ENCODE data around the gene PHF20.
"Not testable (repeated sequence)": the region's sequence is repeated elsewhere in the genome, so short reads cannot be mapped to it uniquely, and the experiment has no call there.

Gene PHF20

DNA sequence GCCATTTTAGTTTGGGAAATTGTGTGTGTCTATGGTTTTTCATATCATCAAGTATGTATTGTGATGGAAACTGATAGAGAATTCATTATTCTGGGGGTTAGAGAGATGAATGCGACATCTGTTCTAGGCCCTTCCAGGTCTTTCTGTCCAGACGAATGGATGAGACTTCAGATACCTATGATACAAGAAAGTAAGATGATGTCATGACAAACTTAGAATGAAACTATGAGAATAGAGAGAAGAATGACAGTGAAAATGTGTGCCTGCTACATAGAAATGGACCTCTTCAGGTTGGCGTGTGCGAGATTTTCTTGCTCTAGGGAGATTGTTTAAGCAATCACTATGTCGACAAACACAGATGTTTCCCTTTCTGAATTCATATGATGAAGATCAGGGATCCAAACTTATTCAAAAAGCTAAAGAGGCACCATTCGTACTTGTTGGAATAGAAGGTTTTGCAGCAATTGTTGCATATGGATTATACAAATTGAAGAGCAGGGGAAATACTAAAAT is 106.4 kb downstream of the PHF20 start:
- DNase-seq (ENCODE audit: low read depth), result no peak
- TF ChIP-seq, protein P1, sequence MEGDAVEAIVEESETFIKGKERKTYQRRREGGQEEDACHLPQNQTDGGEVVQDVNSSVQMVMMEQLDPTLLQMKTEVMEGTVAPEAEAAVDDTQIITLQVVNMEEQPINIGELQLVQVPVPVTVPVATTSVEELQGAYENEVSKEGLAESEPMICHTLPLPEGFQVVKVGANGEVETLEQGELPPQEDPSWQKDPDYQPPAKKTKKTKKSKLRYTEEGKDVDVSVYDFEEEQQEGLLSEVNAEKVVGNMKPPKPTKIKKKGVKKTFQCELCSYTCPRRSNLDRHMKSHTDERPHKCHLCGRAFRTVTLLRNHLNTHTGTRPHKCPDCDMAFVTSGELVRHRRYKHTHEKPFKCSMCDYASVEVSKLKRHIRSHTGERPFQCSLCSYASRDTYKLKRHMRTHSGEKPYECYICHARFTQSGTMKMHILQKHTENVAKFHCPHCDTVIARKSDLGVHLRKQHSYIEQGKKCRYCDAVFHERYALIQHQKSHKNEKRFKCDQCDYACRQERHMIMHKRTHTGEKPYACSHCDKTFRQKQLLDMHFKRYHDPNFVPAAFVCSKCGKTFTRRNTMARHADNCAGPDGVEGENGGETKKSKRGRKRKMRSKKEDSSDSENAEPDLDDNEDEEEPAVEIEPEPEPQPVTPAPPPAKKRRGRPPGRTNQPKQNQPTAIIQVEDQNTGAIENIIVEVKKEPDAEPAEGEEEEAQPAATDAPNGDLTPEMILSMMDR (IDR thresholded peaks at IDR 0.05; ENCODE audit: control insufficient read depth, insufficient read depth, low read depth, low read length, missing control alignments), result no peak
- H3K4me3 ChIP-seq (ENCODE audit: control insufficient read depth, low read depth, low read length), result no peak overlapping the region

DNA sequence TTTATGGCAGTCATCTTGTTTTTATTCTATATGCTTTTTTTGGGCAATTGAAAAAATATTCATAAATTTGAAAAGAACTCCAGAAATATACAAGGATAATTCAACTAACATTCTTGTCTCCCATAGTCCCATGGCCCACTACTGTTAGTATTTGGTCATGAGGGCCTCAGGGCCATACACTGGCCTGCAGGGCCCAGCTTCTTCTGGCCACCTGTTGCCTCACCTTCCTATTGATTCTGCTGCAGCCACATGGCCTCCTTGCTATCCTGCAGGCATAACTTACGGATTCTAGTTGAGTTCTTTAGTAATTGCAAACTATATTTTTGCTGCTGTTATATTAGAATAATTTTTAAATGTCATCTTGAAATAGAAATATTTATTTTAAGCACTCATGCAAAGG is 109.9 kb downstream of the PHF20 start:
- TF ChIP-seq, protein P1 (IDR thresholded peaks at IDR 0.05; ENCODE audit: control insufficient read depth, insufficient read depth, low read depth, low read length, missing control alignments), result no peak

DNA sequence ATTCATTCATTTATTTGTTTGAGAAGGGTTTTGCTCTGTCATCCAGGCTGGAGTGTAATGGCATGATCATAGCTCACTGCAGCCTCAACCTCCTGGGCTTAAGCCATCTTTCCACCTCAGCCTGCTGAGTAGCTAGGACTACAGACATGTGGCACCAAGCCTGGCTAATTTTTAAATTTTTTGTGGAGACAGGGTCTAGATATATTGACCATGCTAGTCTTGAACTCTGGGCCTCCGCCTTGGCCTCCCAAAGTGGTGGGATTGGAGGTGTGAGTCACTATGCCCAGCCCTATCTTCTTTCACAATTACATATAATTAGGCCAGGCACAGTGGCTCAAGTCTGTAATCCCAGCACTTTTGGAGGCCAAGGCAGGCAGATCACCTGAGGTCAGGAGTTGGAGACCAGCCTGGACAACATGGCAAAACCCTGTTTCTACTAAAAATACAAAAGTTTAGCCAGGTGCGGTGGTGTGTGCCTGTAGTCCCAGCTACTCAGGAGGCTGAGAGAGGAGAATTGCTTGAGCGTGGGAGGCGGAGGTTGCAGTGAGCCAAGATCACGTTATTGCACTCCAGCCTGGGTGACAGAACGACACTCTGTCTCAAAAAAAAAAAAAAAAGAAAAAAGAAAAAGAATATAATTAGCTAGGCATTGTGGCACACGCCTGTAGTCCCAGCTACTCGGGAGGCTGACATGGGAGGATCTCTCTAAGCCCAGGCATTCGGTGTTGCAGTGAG is 110.8 kb downstream of the PHF20 start:
- DNase-seq (ENCODE audit: low read depth), result not testable (repeated sequence)

More for the DNA sequence above, 109.9 kb downstream of the PHF20 start:
- H3K4me3 ChIP-seq (ENCODE audit: control insufficient read depth, low read depth, low read length), result no peak overlapping the region
- DNase-seq (ENCODE audit: low read depth), result no peak

DNA sequence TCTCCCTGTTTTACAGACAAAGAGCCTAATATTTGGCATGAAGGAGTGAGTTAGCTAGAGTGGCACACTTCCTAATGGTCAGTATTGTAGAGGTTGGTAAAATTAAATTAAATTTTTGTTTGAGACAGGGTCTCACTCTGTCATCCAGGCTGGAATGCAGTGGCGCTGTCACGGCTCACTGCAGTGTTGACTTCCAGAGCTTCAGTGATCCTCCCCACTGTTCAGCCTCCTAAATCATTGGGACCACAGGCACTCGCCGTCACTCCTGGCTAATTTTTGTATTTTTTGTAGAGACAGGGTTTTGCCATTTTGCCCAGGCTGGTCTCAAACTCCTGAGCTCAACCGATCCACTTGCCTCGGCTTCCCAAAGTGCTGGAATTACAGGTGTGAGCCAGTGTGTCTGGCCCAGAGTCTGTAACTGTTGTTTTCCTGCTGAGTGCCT is 111.5 kb downstream of the PHF20 start:
- TF ChIP-seq, protein P1 (IDR thresholded peaks at IDR 0.05; ENCODE audit: control insufficient read depth, insufficient read depth, low read depth, low read length, missing control alignments), result no peak
- H3K4me3 ChIP-seq (ENCODE audit: control insufficient read depth, low read depth, low read length), result peak overlapping the region; percentile 3
- no peak for DNase-seq (ENCODE audit: low read depth)

More for the DNA sequence above, 110.8 kb downstream of the PHF20 start:
- H3K4me3 ChIP-seq (ENCODE audit: control insufficient read depth, low read depth, low read length), result not testable (repeated sequence)

DNA sequence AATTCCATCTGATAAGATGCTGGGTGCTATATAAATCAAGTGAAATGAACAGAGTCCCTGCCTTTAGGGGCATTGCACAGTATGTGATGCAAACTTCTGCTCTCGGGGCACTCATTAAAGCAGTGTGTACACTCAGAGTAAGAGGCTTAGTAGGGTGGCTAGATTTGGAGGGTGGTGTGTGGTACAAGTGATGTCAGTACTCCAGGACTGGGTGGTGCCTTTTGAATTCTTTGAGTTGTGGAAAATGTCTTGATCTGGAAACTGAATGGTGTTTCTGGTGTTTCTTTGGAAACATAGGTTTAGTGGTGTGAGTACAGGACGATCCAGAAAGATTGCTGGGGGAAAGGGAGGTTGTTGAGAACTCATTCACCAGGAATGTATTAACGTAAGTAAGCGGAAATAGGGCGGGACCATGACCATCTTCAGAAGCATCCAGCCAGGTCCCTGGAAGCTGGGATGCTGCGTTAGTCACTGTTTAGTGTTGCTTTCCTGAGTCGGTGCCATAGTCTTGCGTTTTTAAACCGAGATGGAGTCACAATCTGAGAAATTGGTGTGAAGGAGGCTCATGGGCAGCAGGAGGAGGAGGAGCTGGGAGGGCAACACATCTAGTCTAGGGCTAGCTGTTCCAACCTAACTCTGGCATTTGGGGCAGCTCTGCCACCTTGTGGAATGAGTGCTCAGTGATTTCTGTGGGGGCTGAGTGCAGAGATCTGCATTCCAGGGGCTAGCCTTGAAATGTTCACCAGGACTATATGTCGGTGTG is 112.1 kb downstream of the PHF20 start:
- peak; percentile 100 for DNase-seq (ENCODE audit: low read depth)
- peak overlapping the region; percentile 3 for H3K4me3 ChIP-seq (ENCODE audit: control insufficient read depth, low read depth, low read length)
- TF ChIP-seq, protein P1 (IDR thresholded peaks at IDR 0.05; ENCODE audit: control insufficient read depth, insufficient read depth, low read depth, low read length, missing control alignments), result peak; percentile 84

DNA sequence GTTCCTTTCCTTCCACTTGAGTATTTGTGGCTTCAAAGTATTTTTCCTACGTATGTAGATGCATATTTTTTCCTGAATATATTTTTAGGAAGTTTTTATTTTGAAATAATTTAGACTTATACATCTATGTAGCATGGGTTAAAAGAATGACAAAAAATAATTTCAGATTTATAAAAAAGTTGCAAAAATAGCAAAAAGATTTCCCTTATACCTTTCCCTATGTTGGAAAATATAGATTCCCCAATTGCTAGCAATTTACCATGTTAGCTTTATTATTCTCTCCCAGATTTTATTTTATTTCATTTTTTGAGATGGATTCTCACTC is 112.7 kb downstream of the PHF20 start:
- DNase-seq (ENCODE audit: low read depth), result no peak
- TF ChIP-seq, protein P1 (IDR thresholded peaks at IDR 0.05; ENCODE audit: control insufficient read depth, insufficient read depth, low read depth, low read length, missing control alignments), result no peak
- H3K4me3 ChIP-seq (ENCODE audit: control insufficient read depth, low read depth, low read length), result no peak overlapping the region

DNA sequence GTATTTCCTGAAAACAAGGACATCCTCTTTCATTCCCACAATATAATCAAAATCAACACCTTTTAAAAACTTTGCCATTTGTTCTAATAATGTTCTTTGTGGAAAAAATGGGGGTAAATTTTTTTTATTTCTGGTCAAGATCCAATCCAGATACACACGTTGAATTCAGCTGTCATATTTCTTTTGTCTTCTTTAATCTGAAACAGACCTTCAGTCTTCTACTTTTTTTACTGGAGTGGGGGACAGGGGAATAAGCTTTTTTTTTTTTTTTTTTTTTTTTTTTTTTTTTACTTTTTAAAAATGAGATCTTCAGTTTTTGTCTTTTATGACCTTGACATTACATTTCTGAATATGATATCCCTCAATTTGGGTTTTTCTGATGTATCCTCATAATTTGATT is 113.4 kb downstream of the PHF20 start:
- no peak for DNase-seq (ENCODE audit: low read depth)
- TF ChIP-seq, protein P1 (IDR thresholded peaks at IDR 0.05; ENCODE audit: control insufficient read depth, insufficient read depth, low read depth, low read length, missing control alignments), result no peak
- H3K4me3 ChIP-seq (ENCODE audit: control insufficient read depth, low read depth, low read length), result no peak overlapping the region
